Daoy (cell line): ENCODE results near the gene RASSF4. TPM values are rescaled to one million over a fixed set of nuclear protein-coding genes. Genes with fewer than 3 reads are reported as not detected.

ENCODE experiments used
- DNase-seq: peaks from one replicate; pipeline ENCODE4 v3.0.0-alpha.2; 2015; ENCODE audit warnings: low read depth
- total RNA-seq: library from RNA; depleted of rRNA; stranded (reverse); fragments of >200 nt; shearing (Covaris generic); gene quantifications from 2 replicates; pipeline ENCODE4 v1.2.3, GENCODE V29; 2014

The RASSF4 gene
- total RNA-seq, 1 experiment from 2014 or later = 0.57 TPM

- no peak for DNase-seq
Observed at GRCh38 chr10:44947371-44948152, 12.0 kb upstream of the RASSF4 start.

- DNase-seq = no peak
Observed at GRCh38 chr10:44948642-44949041, 11.0 kb upstream of the RASSF4 start.

DNA sequence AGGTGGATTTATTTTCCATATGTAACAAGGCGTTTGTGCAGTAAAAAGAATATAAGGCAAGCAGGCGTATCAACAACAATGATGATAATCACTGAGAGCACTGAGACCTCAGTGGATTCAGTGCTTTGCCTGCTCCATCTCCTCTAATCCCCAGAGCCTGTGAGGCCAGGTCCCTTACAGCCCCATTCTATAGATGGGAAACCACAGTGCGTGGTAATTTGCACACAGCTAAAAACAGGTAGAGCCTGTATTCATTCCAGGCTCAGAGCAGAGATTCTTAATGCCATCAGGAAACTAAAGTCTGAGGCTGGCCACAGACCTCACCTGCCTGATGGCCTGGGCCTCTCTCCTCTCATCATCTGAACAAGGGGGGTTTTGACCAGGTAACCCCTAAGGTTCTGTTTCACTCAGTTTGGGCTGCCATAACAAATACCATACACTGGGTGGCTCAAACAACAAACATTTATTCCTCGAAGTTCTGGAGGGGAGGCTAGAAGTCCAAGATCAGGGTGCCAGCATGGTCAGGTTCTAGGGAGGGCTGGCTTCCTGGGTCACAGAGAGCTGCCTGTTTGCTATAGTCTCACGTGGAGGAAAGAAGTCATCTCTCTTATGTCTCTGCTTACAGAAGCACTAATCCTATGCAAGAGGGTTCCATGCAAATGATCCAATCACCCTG, 10.3 kb upstream of the RASSF4 start:
- no peak for DNase-seq

GRCh38 chr10:44949915-44950314, 9.7 kb upstream of the RASSF4 start:
- no peak for DNase-seq

- DNase-seq = no peak
Observed at GRCh38 chr10:44950326-44951225, 9.0 kb upstream of the RASSF4 start.

GRCh38 chr10:44951576-44952226, 7.9 kb upstream of the RASSF4 start:
- DNase-seq = no peak

GRCh38 chr10:44952779-44953231, 6.8 kb upstream of the RASSF4 start:
- no peak for DNase-seq

GRCh38 chr10:44954042-44954441, 5.6 kb upstream of the RASSF4 start:
- DNase-seq = no peak

DNA sequence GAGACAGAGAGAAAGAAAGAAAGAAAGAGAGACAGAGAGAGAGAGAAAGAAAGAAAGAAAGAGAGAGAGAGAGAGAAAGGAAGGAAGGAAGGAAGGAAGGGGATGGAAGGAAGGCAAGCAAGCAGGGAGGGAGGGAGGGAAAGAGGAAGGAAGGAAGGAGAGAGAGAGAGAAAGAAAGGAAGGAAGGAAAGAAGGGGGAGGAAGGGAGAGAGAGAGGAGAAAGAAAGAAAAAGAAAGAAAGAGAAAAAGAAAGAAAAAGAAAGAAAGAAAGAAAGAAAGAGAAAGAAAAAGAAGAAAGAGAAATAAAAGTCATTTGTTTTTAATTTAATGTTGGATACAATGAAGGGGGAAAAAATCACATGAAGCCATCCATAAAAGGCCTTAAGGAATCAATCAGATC, 4.6 kb upstream of the RASSF4 start:
- no peak for DNase-seq

GRCh38 chr10:44955413-44956070, 4.1 kb upstream of the RASSF4 start:
- DNase-seq = no peak

DNA sequence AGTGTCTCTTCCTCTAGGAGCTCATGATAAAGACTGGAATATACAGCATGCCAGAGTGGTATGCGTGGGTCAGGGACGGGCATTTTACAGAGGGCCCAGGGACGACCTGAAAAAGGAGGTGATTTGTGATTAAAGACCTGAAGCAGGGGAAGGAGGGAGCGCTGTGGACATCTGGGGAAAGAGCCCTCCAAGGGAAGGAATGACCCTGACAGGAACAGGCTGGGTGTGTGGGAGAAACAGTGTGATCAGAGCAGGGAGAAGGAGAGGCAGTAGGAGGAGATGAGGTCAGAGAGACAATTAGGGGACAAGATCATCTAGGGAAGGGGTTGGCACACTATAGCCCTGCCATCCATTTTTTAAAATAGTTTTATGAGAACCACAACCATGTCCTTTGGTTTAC, 3.4 kb upstream of the RASSF4 start:
- no peak for DNase-seq

DNA sequence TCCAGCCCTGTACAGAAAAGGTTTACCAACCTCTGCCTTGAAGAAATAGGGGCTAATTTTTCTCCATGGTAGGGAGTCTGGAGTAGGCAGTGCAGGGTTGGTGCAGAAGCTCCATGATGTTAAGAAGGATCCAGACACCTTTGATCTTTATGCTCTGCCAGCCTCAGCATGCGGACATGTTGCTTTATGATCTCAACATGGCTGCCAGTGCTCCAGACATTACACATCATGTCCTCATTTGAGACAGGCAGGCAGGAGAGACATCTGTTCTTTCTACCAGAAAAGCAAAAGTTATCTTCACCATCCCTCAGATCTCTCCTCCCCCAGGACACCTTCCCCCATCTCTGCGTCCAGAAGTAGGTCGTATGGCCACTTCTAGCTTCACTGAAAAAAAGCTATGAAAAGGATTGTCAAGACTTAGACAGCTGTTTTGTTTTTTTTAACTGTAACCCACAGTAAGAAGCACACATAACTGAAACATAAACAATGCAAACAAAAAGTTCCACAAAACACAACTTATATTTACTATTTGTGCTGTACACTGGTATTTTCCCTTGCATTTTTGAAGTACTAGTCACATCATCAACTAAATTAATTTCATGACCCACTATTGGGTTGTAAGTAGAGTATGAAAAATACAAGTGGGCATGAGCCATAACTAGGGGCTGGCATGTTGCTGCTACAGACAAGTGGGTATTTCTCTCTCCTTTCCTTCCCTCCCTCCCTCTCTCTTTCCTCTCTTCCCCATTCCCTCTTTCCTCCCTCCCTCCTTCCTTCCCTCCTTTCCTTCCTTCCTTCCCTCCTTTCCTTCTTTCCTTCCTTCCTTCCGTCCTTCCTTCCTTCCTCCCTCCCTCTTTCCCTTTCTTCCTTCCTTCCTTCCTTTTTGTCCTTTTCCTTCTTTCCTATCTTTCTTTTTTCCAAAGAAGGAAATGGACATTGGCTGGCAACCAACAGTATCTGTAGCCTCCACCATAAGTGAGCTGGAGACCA, 2.6 kb upstream of the RASSF4 start:
- DNase-seq = no peak

DNA sequence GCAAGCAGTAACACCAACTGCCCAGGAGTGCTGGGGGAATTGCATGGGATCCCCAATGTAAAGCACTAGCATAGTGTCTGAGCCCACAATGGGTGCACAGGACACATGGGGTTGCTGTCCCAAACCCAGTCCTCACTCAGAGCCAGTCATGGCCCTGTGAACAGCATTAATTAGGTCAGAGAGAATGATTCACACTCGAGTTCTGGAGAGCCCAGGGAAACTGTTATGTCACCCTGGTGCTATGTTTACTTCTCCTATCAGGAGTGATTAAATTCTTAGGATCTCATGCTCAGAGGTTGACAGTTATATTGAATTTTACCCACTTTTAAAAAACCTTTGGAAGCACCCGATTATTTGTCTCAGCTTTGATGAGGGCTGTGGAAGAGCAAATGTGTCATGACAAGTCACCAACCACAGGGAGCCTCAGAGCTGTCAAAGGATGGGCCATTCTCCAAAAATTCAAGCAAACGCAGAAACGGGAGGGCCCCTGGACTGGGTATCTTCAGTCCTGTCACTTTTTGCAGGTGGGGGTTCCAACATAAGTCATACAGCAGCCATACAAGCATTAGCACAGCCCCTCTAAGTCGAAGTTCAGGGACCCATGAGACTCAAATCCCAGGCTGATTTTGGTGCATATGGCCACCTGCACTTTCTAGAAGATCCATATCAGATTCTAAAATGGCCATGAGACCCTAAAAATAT, 1.3 kb upstream of the RASSF4 start:
- peak; percentile 66 for DNase-seq

DNA sequence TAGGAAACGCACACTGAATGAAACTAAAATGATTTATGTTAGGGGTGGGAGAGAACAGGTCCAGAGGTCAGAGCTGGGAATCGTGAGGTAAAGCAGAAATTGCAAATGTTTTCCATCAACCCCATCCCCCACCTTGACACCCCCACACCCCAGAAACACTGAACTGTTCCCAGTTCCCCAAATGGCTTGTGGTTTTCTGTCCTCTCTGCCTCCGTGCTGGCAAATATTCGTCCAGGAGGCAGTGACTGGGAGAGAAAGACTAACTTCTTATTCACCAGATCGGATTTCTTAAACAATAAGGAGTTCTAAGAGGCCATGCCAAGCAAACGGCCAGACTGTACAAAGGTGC, 730 bp upstream of the RASSF4 start:
- DNase-seq = no peak

DNA sequence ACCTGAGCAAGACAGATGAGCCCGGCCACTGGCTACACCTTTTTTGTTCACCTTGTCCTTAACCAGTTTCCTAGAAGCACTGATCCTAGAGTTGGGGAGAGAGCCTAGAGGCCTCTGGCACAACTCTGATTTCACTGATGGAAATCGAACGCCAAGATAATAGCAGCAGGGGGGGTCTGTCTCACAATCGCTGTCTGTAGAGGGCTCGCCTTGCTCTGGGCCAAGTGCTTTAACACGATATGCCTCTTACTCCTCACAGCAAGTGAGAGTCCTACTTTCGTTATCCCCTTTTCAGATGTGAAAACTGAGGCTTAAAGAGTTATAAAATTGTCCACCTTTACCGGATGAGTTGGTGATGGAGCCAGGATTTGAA, 472 bp downstream of the RASSF4 start:
- no peak for DNase-seq

- DNase-seq = no peak
Observed at GRCh38 chr10:44960482-44961229, 1.1 kb downstream of the RASSF4 start.

GRCh38 chr10:44961230-44961571, 1.6 kb downstream of the RASSF4 start:
- DNase-seq = no peak

- DNase-seq = no peak
Observed at GRCh38 chr10:44961931-44962750, 2.5 kb downstream of the RASSF4 start.
